DND-41 (cell line): ENCODE data around the gene MRPL33.

Experiments used
- EZH2 ChIP-seq: IDR thresholded peaks from 3 replicates; pipeline ENCODE4 v1.6.1; 2012; ENCODE audit warnings: borderline replicate concordance, low read depth, mild to moderate bottlenecking, moderate library complexity, low read length, inconsistent platforms; ENCODE audit not compliant: severe bottlenecking
- TF ChIP-seq, protein P1 (sequence below): IDR thresholded peaks from 2 replicates; pipeline ENCODE4 v1.5.1; 2012; ENCODE audit warnings: borderline replicate concordance, low read length, moderate library complexity, mild to moderate bottlenecking; ENCODE audit not compliant: poor library complexity, severe bottlenecking; ENCODE audit errors: extremely low read depth

DNA sequence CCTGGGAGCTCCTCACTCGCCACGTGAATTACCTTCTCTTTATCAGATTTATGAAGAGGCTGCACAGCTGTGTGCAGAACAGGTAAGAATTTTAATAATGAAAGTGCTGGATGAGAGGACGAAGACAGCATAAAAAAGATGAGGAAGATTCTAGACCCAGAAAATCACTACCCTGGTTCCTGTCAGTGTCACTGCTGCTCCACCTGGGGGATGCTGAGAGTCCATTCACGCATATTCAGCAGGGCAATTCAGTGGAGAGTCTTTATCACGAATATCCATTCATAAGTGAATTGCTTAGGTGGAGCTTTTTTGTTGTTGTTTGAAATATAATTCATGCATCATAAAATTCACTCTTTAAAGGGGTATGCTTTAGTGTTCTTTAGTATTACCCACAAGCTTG, 52.0 kb downstream of the MRPL33 start:
- TF ChIP-seq, protein P1, sequence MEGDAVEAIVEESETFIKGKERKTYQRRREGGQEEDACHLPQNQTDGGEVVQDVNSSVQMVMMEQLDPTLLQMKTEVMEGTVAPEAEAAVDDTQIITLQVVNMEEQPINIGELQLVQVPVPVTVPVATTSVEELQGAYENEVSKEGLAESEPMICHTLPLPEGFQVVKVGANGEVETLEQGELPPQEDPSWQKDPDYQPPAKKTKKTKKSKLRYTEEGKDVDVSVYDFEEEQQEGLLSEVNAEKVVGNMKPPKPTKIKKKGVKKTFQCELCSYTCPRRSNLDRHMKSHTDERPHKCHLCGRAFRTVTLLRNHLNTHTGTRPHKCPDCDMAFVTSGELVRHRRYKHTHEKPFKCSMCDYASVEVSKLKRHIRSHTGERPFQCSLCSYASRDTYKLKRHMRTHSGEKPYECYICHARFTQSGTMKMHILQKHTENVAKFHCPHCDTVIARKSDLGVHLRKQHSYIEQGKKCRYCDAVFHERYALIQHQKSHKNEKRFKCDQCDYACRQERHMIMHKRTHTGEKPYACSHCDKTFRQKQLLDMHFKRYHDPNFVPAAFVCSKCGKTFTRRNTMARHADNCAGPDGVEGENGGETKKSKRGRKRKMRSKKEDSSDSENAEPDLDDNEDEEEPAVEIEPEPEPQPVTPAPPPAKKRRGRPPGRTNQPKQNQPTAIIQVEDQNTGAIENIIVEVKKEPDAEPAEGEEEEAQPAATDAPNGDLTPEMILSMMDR, result no peak
- no peak for TF ChIP-seq EZH2
